Renal cortical epithelial cell (primary cell): ENCODE measurements around the gene A2M. TPM values are rescaled to one million over a fixed set of nuclear protein-coding genes. Genes with fewer than 3 reads are reported as not detected.

Experiments
- DNase-seq: peaks from one replicate; pipeline ENCODE4 v3.0.0-alpha.2; 2011; ENCODE audit warnings: low read depth
- total RNA-seq: library from RNA; depleted of rRNA; stranded (reverse); fragments of >200 nt; gene quantifications from 2 replicates; pipeline ENCODE4 v1.2.3, GENCODE V29; 2014

The A2M gene
- total RNA-seq, 1 donor from 2014 or later, result 0.35 TPM

GRCh38 chr12:9040484-9041186 lies 75.1 kb downstream of the A2M start:
- DNase-seq, result no peak

- DNase-seq, result peak; percentile 57
These were observed 76.2 kb downstream of the A2M start for GRCh38 chr12:9039397-9039977.

GRCh38 chr12:9037431-9037830 lies 78.3 kb downstream of the A2M start:
- no peak for DNase-seq

GRCh38 chr12:9036227-9036626 lies 79.5 kb downstream of the A2M start:
- no peak for DNase-seq

- no peak for DNase-seq
These were observed 81.6 kb downstream of the A2M start for GRCh38 chr12:9034095-9034494.

- no peak for DNase-seq
These were observed 82.3 kb downstream of the A2M start for GRCh38 chr12:9033265-9033887.

- DNase-seq, result no peak
These were observed 83.3 kb downstream of the A2M start for GRCh38 chr12:9032202-9032964.

- no peak for DNase-seq
These were observed 84.9 kb downstream of the A2M start for GRCh38 chr12:9030776-9031175.

- no peak for DNase-seq
These were observed 88.3 kb downstream of the A2M start for GRCh38 chr12:9027161-9028059.

- DNase-seq, result no peak
These were observed 91.2 kb downstream of the A2M start for GRCh38 chr12:9024512-9024911.

GRCh38 chr12:9022592-9022991 lies 93.1 kb downstream of the A2M start:
- no peak for DNase-seq

Other genes starting within 250 kb of the A2M start
- gene PHC1, start 201.4 kb downstream of the A2M start, total RNA-seq, result 12.2 and 38.6 TPM in 2 replicates
- 212 and 223 TPM in 2 replicates for gene M6PR, start 166.3 kb downstream of the A2M start, total RNA-seq
- 1.1 TPM in 1 of 2 replicates, not detected in the other for gene KLRG1, start 126.4 kb downstream of the A2M start, total RNA-seq
- gene PZP, start 92.5 kb upstream of the A2M start, total RNA-seq, result not detected in 2 replicates